Measurements from ENCODE around the gene ZNF487.

- TF ChIP-seq CTCF (IDR thresholded peaks at IDR 0.05): no peak
- peak in 1 of 2 donors; percentile 75 for TF ChIP-seq POLR2A (IDR thresholded peaks at IDR 0.05)
Measured at GRCh38 chr10:43436291-43437140, at the start of gene ZNF487.

Measured in lower leg skin (tissue), 3 donors.